Measurements from ENCODE around the gene GRK5.

DNA sequence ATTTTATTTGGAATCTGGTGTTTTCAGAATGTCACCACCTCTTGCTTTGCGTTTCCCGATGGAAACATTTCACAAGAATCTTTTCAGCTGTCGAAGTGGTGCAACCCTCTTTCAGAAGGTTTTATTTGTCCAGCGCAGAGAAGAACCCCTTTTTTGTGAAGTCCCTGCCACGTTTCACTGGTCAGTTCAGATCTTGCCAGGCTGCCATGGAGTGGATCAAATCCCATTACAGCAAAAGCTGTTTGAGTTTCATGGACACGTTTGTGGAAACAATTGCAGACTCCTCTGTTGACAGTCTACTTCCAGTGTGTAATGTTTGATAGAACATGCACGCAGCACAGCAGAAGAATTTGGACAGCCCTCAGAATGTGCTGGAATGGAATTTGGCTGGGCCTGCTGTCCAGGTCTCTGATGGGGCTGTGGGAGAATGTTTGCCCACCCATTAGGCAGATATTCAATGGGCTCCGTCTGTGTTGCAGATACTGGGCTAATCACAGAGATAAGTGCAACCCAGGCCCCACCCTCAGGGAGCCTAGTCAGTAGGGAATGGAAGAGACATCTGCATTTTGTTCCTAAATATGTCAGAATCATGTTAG, 143.2 kb downstream of the GRK5 start:
- TF ChIP-seq POLR2AphosphoS5 (IDR thresholded peaks at IDR 0.05; ENCODE audit: low read depth, low read length): no peak
- no peak for TF ChIP-seq CTCF (IDR thresholded peaks at IDR 0.05)
- TF ChIP-seq REST (IDR thresholded peaks at IDR 0.05; ENCODE audit: insufficient read depth in 1 of 2, low read depth in 2 of 2, low read length in 1 of 2): no peak

All from Panc1 (cell line).